WI38 (cell line): ENCODE data around the gene SPAST.

Experiments used
- H3K4me3 ChIP-seq: 2 replicates; pipeline ENCODE4 v1.5.1; 2011; ENCODE audit warnings: low read depth, mild to moderate bottlenecking, control low read depth, low read length
- TF ChIP-seq, protein P1 (sequence below): IDR thresholded peaks from 2 replicates; pipeline ENCODE4 v1.5.1; 2012; ENCODE audit warnings: low read depth, mild to moderate bottlenecking, control low read depth, low read length

SPAST gene

DNA sequence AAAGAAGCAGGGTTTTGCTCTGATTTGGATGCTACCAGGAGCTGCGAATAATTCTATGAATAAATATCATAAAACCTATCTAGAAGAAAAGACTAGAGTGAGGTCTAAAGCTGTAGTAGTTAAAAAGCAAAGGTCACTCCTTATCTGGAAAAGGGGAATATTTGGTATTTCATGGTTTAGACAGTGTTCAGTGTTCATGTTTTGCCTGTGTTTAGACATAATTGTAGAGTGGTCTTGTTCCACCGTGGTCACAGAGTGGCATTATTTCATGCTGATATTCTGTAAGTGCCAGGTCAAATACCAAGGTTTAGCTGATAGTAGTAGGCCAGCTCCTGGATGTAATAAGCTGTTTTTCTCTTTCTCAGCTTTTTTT is 10.8 kb downstream of the SPAST start:
- TF ChIP-seq, protein P1, sequence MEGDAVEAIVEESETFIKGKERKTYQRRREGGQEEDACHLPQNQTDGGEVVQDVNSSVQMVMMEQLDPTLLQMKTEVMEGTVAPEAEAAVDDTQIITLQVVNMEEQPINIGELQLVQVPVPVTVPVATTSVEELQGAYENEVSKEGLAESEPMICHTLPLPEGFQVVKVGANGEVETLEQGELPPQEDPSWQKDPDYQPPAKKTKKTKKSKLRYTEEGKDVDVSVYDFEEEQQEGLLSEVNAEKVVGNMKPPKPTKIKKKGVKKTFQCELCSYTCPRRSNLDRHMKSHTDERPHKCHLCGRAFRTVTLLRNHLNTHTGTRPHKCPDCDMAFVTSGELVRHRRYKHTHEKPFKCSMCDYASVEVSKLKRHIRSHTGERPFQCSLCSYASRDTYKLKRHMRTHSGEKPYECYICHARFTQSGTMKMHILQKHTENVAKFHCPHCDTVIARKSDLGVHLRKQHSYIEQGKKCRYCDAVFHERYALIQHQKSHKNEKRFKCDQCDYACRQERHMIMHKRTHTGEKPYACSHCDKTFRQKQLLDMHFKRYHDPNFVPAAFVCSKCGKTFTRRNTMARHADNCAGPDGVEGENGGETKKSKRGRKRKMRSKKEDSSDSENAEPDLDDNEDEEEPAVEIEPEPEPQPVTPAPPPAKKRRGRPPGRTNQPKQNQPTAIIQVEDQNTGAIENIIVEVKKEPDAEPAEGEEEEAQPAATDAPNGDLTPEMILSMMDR = no peak
- H3K4me3 ChIP-seq = no peak overlapping the region

GRCh38 chr2:32095671-32096070 is 32.3 kb downstream of the SPAST start:
- TF ChIP-seq, protein P1 = no peak
- H3K4me3 ChIP-seq = no peak overlapping the region

- TF ChIP-seq, protein P1 = no peak
- no peak overlapping the region for H3K4me3 ChIP-seq
Observed at GRCh38 chr2:32108111-32108510, 44.8 kb downstream of the SPAST start.

GRCh38 chr2:32118055-32118454 is 54.7 kb downstream of the SPAST start:
- H3K4me3 ChIP-seq = no peak overlapping the region
- TF ChIP-seq, protein P1 = no peak

DNA sequence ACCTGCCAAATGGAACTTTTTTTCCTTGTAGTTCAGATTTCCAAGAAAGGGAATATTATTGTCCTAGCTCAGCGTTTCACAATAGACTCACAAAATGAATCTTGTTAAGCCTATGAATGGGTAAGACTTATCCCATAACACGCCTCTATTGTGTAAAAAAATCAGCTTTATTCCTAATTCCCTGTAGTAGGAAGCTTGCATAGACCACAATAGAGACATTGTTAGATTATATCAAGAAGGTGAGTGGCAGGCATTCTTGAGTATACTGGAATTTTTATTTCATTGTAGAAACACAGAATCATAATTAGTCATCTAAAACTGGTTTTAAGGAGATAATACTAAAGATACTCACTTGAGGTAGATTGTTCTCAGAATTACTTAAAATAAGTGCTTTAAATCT is 55.8 kb downstream of the SPAST start:
- H3K4me3 ChIP-seq = no peak overlapping the region
- TF ChIP-seq, protein P1 = no peak

DNA sequence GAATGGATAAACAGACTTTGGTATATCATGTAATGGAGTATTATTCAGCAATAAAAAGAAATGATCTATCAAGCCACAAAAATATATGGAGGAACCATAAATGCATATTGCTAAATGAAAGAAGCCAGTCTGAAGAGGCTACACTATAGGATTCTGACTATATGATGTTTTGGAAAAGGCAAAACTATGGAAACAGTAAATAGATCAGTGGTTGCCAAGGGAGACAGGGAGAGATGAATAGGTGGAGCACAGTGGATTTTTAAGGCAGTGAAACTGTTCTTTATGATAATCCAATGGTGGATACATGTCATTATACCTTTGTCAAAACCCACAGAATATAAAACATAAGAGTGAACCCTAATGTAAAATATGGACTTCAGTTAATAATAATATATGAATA is 61.3 kb downstream of the SPAST start:
- TF ChIP-seq, protein P1 = no peak
- no peak overlapping the region for H3K4me3 ChIP-seq

DNA sequence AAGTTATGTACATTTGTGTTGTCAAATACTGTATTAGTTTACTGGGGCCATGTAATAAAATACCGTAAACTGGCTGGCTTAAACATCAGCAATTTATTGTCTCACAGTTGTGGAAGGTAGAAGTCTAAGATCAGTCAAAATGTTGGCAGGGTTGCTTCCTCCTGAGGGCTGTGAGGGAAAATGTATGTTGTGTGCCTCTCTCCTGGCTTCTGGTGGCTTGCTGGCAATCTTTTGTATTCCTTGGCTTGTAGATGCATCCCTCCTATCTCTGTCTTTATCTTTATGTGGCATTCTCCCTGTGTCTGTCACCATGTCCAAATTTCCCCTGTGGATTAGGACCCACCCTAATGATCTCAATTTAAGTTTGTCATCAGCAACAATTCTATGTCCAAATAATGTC is 65.3 kb downstream of the SPAST start:
- TF ChIP-seq, protein P1 = no peak
- H3K4me3 ChIP-seq = no peak overlapping the region

DNA sequence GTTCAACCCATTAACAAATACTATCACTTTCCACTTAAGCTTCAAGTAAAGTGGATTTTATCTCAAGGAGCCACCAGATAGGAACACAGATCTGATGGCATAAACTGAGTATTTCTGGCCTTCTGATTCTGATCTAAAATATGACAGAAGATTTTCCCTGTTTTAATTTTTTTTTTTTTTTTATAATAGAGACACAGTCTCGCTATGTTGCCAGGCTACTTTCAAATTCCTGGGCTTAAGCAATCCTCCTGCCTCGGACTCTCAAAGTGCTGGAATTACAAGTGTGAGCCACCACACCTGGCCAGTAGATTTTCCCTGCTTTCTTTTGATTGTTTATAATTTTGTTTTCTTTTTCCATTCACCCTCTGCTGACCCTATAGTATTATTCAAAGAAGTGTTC is 65.7 kb downstream of the SPAST start:
- H3K4me3 ChIP-seq = no peak overlapping the region
- TF ChIP-seq, protein P1 = no peak
